ENCODE results near the gene DGKH.

GRCh38 chr13:42022796-42023493 lies 25.5 kb upstream of the DGKH start:
- TF ChIP-seq, protein P1, sequence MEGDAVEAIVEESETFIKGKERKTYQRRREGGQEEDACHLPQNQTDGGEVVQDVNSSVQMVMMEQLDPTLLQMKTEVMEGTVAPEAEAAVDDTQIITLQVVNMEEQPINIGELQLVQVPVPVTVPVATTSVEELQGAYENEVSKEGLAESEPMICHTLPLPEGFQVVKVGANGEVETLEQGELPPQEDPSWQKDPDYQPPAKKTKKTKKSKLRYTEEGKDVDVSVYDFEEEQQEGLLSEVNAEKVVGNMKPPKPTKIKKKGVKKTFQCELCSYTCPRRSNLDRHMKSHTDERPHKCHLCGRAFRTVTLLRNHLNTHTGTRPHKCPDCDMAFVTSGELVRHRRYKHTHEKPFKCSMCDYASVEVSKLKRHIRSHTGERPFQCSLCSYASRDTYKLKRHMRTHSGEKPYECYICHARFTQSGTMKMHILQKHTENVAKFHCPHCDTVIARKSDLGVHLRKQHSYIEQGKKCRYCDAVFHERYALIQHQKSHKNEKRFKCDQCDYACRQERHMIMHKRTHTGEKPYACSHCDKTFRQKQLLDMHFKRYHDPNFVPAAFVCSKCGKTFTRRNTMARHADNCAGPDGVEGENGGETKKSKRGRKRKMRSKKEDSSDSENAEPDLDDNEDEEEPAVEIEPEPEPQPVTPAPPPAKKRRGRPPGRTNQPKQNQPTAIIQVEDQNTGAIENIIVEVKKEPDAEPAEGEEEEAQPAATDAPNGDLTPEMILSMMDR (IDR thresholded peaks at IDR 0.05) = no peak
- no peak for TF ChIP-seq POLR2A (IDR thresholded peaks at IDR 0.05)
